Liver (tissue), 9 donors: Measurements from ENCODE around the gene CBY2. TPM values are rescaled to one million over a fixed set of nuclear protein-coding genes. Genes with fewer than 3 reads are reported as not detected.

Source experiments
- DNase-seq: peaks from one replicate; pipeline ENCODE4 v3.0.0-alpha.2; 2017; ENCODE audit warnings: low spot score
- H3K27ac ChIP-seq, 2 donors: one replicate each; pipeline ENCODE4 v1.7.0; 2013; ENCODE audit warnings: inconsistent platforms in 2 of 2, low read length in 2 of 2, control low read depth in 1 of 2, low read depth in 1 of 2, mild to moderate bottlenecking in 1 of 2
- H3K27me3 ChIP-seq, 4 donors: one replicate each; pipeline versions ENCODE4 v1.6.1 to v1.7.0; 2013; ENCODE audit warnings: low read length in 3 of 4, inconsistent platforms in 1 of 4, mild to moderate bottlenecking in 1 of 4, moderate library complexity in 1 of 4; ENCODE audit not compliant: control insufficient read depth in 4 of 4, insufficient read depth in 4 of 4
- H3K36me3 ChIP-seq, 4 donors: one replicate each; pipeline versions ENCODE4 v1.6.1 to v1.7.0; 2013; ENCODE audit warnings: low read length in 3 of 4, mild to moderate bottlenecking in 3 of 4, low read depth in 1 of 4, moderate library complexity in 1 of 4; ENCODE audit not compliant: control insufficient read depth in 4 of 4, insufficient read depth in 3 of 4
- H3K4me1 ChIP-seq, 4 donors: one replicate each; pipeline versions ENCODE4 v1.6.1 to v1.7.0; 2013; ENCODE audit warnings: low read length in 3 of 4, mild to moderate bottlenecking in 3 of 4, moderate library complexity in 1 of 4; ENCODE audit not compliant: control insufficient read depth in 4 of 4, insufficient read depth in 4 of 4
- H3K4me3 ChIP-seq, 3 donors: one replicate each; pipeline versions ENCODE4 v1.6.1 to v1.7.0; 2013; ENCODE audit warnings: low read length in 3 of 3, control low read depth in 1 of 3, low read depth in 1 of 3, mild to moderate bottlenecking in 1 of 3
- H3K9ac ChIP-seq, 2 donors: one replicate each; pipeline ENCODE4 v1.7.0; 2013; ENCODE audit warnings: low read length in 2 of 2, mild to moderate bottlenecking in 2 of 2, moderate library complexity in 2 of 2, control low read depth in 1 of 2, low read depth in 1 of 2
- H3K9me3 ChIP-seq, 4 donors: one replicate each; pipeline versions ENCODE4 v1.6.1 to v1.7.0; 2013; ENCODE audit warnings: low read length in 3 of 4; ENCODE audit not compliant: control insufficient read depth in 4 of 4
- FOXA1 ChIP-seq: IDR thresholded peaks from 2 replicates; pipeline ENCODE4 v1.6.1; 2016; ENCODE audit warnings: antibody characterized with exemption
- FOXA2 ChIP-seq: IDR thresholded peaks from 2 replicates; pipeline ENCODE4 v1.6.1; 2016; ENCODE audit warnings: antibody characterized with exemption
- GABPA ChIP-seq, 2 donors: IDR thresholded peaks in 1 of 2; conservative IDR thresholded peaks in 1 of 2; 2 replicates each; pipeline ENCODE4 v1.6.1; 2016; ENCODE audit warnings: antibody characterized with exemption in 2 of 2, mild to moderate bottlenecking in 1 of 2, moderate library complexity in 1 of 2
- HNF4A ChIP-seq, 2 donors: conservative IDR thresholded peaks; 2 replicates each; pipeline ENCODE4 v1.6.1; 2016; ENCODE audit warnings: antibody characterized with exemption in 2 of 2, mild to moderate bottlenecking in 2 of 2
- JUND ChIP-seq, 2 donors: IDR thresholded peaks; 2 replicates each; pipeline ENCODE4 v1.6.1; 2016; ENCODE audit warnings: antibody characterized with exemption in 2 of 2
- NR2F2 ChIP-seq: IDR thresholded peaks from 2 replicates; pipeline ENCODE4 v1.6.1; 2016; ENCODE audit warnings: antibody characterized with exemption
- RAD21 ChIP-seq, 2 donors: IDR thresholded peaks; 2 replicates each; pipeline ENCODE4 v1.6.1; 2016; ENCODE audit warnings: antibody characterized with exemption in 2 of 2, mild to moderate bottlenecking in 2 of 2
- RXRA ChIP-seq, 2 donors: IDR thresholded peaks; 2 replicates each; pipeline ENCODE4 v1.6.1; 2017 to 2018; ENCODE audit warnings: antibody characterized with exemption in 2 of 2, mild to moderate bottlenecking in 1 of 2
- SP1 ChIP-seq: IDR thresholded peaks from 2 replicates; pipeline ENCODE4 v1.6.1; 2018; ENCODE audit warnings: antibody characterized with exemption, mild to moderate bottlenecking
- TAF1 ChIP-seq: conservative IDR thresholded peaks from 2 replicates; pipeline ENCODE4 v1.6.1; 2016; ENCODE audit warnings: antibody characterized with exemption, mild to moderate bottlenecking
- YY1 ChIP-seq: IDR thresholded peaks from 2 replicates; pipeline ENCODE4 v1.6.1; 2016; ENCODE audit warnings: antibody characterized with exemption, mild to moderate bottlenecking
- WGBS: extraction: QIAGEN DNeasy Blood & Tissue Kit; methylation state at CpG from one replicate; pipeline ENCODE4 v1.1.7; 2013; 5-methylcytosine and 5-hydroxymethylcytosine counted together
- polyA plus RNA-seq, 2 donors: library from polyadenylated mRNA; stranded (reverse) in 1 of 2; unstranded in 1 of 2; fragments of 200-250 nt in 1 of 2; fragments of >200 nt in 1 of 2; fragmentation: Nextera tagmentation in 1 of 2; extraction: Ambion mirVana in 1 of 2; gene quantifications; one replicate each; pipeline versions ENCODE4 v1.2.1 to v1.2.3, GENCODE V29; 2013 to 2015
- total RNA-seq, 2 donors: library from RNA; depleted of rRNA; stranded (reverse); fragments of >200 nt; gene quantifications; one replicate each; pipeline ENCODE4 v1.2.3, GENCODE V29; 2014
- TF ChIP-seq, protein P1 (sequence below): fragments of 150-350 bp; IDR thresholded peaks from 2 replicates; pipeline ENCODE4 v1.5.1; 2017; ENCODE audit warnings: improper control_type of control experiment, low read depth, low read length; ENCODE audit not compliant: missing input control
- TF ChIP-seq, protein P2 (sequence below): IDR thresholded peaks from 2 replicates; pipeline ENCODE4 v1.6.1; 2016; ENCODE audit warnings: antibody characterized with exemption
- TF ChIP-seq, protein P3 (sequence below): IDR thresholded peaks from 2 replicates; pipeline ENCODE4 v1.6.1; 2016; ENCODE audit warnings: antibody characterized with exemption, mild to moderate bottlenecking
- TF ChIP-seq, protein P4 (sequence below): IDR thresholded peaks from 2 replicates; pipeline ENCODE4 v1.6.1; 2016; ENCODE audit warnings: antibody characterized with exemption
- TF ChIP-seq, protein P5 (sequence below): IDR thresholded peaks from 2 replicates; pipeline ENCODE4 v1.6.1; 2016; ENCODE audit warnings: antibody characterized with exemption
- donor health status: healthy.
- donor health status: healthy.
- donor health status: healthy.
- donor health status: healthy.
- donor health status: healthy.

CBY2 gene
- total and polyA plus RNA-seq, 4 donors = not detected

DNA sequence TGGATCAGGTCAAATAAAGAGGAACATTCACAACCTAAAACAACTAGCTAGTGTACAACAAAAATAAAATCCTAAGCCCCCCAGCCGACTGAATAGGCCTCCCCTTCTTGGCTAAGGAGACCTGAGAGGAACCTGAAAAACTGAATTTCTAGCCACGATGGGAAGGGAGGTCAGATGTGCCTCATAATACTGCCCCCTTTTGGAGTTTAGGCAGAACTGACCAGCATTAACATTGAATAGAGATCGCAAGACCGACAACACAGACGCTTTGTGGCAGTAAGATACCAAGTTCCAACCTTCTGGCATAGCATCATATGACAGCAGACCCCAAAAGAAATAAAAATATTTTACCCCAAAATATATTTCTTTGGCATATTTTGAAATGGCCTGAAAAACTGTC is 15.9 kb downstream of the CBY2 start:
- no peak overlapping the region for H3K4me3 ChIP-seq
- no peaks in the 10 kb centered on the region for H3K4me1 ChIP-seq
- WGBS = 53% methylated on average over 5 of the region's 5 CpGs
- H3K9ac ChIP-seq = no peak overlapping the region
- no peaks in the 10 kb centered on the region for H3K9me3 ChIP-seq
- H3K36me3 ChIP-seq = no peaks in the 10 kb centered on the region
- DNase-seq = no peak
- H3K27me3 ChIP-seq = no peaks in the 10 kb centered on the region
- TF ChIP-seq, protein P1, sequence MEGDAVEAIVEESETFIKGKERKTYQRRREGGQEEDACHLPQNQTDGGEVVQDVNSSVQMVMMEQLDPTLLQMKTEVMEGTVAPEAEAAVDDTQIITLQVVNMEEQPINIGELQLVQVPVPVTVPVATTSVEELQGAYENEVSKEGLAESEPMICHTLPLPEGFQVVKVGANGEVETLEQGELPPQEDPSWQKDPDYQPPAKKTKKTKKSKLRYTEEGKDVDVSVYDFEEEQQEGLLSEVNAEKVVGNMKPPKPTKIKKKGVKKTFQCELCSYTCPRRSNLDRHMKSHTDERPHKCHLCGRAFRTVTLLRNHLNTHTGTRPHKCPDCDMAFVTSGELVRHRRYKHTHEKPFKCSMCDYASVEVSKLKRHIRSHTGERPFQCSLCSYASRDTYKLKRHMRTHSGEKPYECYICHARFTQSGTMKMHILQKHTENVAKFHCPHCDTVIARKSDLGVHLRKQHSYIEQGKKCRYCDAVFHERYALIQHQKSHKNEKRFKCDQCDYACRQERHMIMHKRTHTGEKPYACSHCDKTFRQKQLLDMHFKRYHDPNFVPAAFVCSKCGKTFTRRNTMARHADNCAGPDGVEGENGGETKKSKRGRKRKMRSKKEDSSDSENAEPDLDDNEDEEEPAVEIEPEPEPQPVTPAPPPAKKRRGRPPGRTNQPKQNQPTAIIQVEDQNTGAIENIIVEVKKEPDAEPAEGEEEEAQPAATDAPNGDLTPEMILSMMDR = peak; percentile 35
- TF ChIP-seq, protein P2, sequence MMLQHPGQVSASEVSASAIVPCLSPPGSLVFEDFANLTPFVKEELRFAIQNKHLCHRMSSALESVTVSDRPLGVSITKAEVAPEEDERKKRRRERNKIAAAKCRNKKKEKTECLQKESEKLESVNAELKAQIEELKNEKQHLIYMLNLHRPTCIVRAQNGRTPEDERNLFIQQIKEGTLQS = no peak
- TF ChIP-seq RXRA (IDR thresholded peaks at IDR 0.05) = no peak
- TF ChIP-seq FOXA2 = no peak
- TF ChIP-seq GABPA (IDR thresholded peaks at IDR 0.05 in 1 of 2, conservative IDR thresholded peaks at IDR 0.05 in 1 of 2) = no peak
- TF ChIP-seq FOXA1 = no peak
- no peak for TF ChIP-seq HNF4A (conservative IDR thresholded peaks at IDR 0.05)
- TF ChIP-seq, protein P3, sequence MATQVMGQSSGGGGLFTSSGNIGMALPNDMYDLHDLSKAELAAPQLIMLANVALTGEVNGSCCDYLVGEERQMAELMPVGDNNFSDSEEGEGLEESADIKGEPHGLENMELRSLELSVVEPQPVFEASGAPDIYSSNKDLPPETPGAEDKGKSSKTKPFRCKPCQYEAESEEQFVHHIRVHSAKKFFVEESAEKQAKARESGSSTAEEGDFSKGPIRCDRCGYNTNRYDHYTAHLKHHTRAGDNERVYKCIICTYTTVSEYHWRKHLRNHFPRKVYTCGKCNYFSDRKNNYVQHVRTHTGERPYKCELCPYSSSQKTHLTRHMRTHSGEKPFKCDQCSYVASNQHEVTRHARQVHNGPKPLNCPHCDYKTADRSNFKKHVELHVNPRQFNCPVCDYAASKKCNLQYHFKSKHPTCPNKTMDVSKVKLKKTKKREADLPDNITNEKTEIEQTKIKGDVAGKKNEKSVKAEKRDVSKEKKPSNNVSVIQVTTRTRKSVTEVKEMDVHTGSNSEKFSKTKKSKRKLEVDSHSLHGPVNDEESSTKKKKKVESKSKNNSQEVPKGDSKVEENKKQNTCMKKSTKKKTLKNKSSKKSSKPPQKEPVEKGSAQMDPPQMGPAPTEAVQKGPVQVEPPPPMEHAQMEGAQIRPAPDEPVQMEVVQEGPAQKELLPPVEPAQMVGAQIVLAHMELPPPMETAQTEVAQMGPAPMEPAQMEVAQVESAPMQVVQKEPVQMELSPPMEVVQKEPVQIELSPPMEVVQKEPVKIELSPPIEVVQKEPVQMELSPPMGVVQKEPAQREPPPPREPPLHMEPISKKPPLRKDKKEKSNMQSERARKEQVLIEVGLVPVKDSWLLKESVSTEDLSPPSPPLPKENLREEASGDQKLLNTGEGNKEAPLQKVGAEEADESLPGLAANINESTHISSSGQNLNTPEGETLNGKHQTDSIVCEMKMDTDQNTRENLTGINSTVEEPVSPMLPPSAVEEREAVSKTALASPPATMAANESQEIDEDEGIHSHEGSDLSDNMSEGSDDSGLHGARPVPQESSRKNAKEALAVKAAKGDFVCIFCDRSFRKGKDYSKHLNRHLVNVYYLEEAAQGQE = no peak
- TF ChIP-seq RAD21 (IDR thresholded peaks at IDR 0.05) = peak; percentile 48 to 64
- TF ChIP-seq JUND (IDR thresholded peaks at IDR 0.05) = no peak
- TF ChIP-seq, protein P4, sequence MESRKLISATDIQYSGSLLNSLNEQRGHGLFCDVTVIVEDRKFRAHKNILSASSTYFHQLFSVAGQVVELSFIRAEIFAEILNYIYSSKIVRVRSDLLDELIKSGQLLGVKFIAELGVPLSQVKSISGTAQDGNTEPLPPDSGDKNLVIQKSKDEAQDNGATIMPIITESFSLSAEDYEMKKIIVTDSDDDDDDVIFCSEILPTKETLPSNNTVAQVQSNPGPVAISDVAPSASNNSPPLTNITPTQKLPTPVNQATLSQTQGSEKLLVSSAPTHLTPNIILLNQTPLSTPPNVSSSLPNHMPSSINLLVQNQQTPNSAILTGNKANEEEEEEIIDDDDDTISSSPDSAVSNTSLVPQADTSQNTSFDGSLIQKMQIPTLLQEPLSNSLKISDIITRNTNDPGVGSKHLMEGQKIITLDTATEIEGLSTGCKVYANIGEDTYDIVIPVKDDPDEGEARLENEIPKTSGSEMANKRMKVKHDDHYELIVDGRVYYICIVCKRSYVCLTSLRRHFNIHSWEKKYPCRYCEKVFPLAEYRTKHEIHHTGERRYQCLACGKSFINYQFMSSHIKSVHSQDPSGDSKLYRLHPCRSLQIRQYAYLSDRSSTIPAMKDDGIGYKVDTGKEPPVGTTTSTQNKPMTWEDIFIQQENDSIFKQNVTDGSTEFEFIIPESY = no peak
- TF ChIP-seq, protein P5, sequence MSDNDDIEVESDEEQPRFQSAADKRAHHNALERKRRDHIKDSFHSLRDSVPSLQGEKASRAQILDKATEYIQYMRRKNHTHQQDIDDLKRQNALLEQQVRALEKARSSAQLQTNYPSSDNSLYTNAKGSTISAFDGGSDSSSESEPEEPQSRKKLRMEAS = no peak
- no peak for TF ChIP-seq YY1
- no peak for TF ChIP-seq NR2F2
- no peak overlapping the region for H3K27ac ChIP-seq

DNA sequence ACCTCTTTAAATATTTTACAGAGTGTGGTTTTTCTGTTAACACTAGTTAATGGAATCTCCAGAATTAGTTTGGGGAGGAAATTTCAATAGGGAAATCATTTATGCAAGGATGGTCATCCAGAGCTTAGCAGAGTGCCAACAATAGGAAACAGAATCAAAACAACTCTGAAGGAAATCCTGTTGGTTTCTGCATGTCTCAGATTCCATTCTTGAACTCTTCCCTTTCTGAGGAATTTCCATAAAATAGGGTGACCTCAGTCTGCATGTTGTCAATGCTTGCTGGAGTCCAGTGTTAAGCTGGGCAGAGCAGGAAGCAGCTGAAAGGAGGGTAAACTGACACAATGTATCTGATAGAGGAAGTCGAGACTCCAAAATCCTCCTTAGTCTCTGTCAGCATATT is 16.9 kb downstream of the CBY2 start:
- Histone ChIP-seq H3K27me3 (no peaks in the 10 kb centered on the region), H3K4me3 (no peak overlapping the region), H3K36me3 (no peaks in the 10 kb centered on the region), H3K9ac (no peak overlapping the region), H3K4me1 (no peaks in the 10 kb centered on the region), H3K9me3 (no peaks in the 10 kb centered on the region), H3K27ac (no peak overlapping the region)
- DNase-seq = no peak
- 55% methylated on average over 1 of the region's 1 CpG for WGBS
- TF ChIP-seq SP1 = no peak
- no peak for TF ChIP-seq GABPA (IDR thresholded peaks at IDR 0.05 in 1 of 2, conservative IDR thresholded peaks at IDR 0.05 in 1 of 2)
- no peak for TF ChIP-seq FOXA1
- no peak for TF ChIP-seq JUND (IDR thresholded peaks at IDR 0.05)
- TF ChIP-seq TAF1 = no peak
- TF ChIP-seq, protein P2 = no peak
- no peak for TF ChIP-seq RXRA (IDR thresholded peaks at IDR 0.05)
- TF ChIP-seq FOXA2 = no peak
- TF ChIP-seq, protein P3 = no peak
